Adrenal gland (tissue), 12 donors: Measurements from ENCODE around the gene MYO5B. TPM values are rescaled to one million over a fixed set of nuclear protein-coding genes. Genes with fewer than 3 reads are reported as not detected.

Experiments
- DNase-seq, 7 donors: peaks; one replicate each; pipeline ENCODE4 v3.0.0-alpha.2; 2019 to 2020
- H3K27ac ChIP-seq, 5 donors: fragments of 200-600 bp; sonication (generic) in 4 of 5; 1 replicate in 3 of 5; 2 replicates in 2 of 5; pipeline versions ENCODE4 v1.5.1 to v1.8.0; 2016 to 2020; ENCODE audit warnings: mild to moderate bottlenecking in 1 of 5
- H3K27me3 ChIP-seq: fragments of 200-600 bp; 2 replicates; pipeline ENCODE4 v1.8.0; 2021
- H3K36me3 ChIP-seq, 2 donors: fragments of 200-600 bp; replicated peaks in 1 of 2; 1 replicate in 1 of 2; 2 replicates in 1 of 2; pipeline versions ENCODE4 v1.5.1 to v1.8.0; 2018 to 2022
- H3K4me1 ChIP-seq, 2 donors: fragments of 200-600 bp; replicated peaks in 1 of 2; 1 replicate in 1 of 2; 2 replicates in 1 of 2; pipeline versions ENCODE4 v1.5.1 to v1.8.0; 2018 to 2021
- H3K4me3 ChIP-seq, 4 donors: fragments of 200-600 bp; sonication (generic) in 3 of 4; one replicate each; pipeline ENCODE4 v1.5.1; 2016 to 2018
- H3K9me3 ChIP-seq, 3 donors: fragments of 200-600 bp; sonication (generic) in 1 of 3; replicated peaks in 1 of 3; 1 replicate in 2 of 3; 2 replicates in 1 of 3; pipeline versions ENCODE4 v1.5.1 to v1.8.0; 2016 to 2021
- POLR2A ChIP-seq, 2 donors: fragments of 450-650 bp; IDR thresholded peaks; one replicate each; pipeline ENCODE4 v1.6.1; 2017; ENCODE audit warnings: antibody characterized with exemption in 2 of 2, mild to moderate bottlenecking in 2 of 2, moderate library complexity in 1 of 2
- WGBS, 4 donors: extraction: QIAGEN DNeasy Blood & Tissue Kit in 2 of 4; methylation state at CpG; one replicate each; pipeline versions ENCODE4 v1.1.5 to v1.1.7; 2013 to 2017; 5-methylcytosine and 5-hydroxymethylcytosine counted together
- intact Hi-C, 2 donors: fragments of 100-400 bp; cut with DNase I; formaldehyde crosslinking; loops; one replicate each; pipeline versions ENCODE4 v1.14.1 to v1.15.0; 2022 to 2023
- polyA plus RNA-seq, 3 donors: library from polyadenylated mRNA; stranded (reverse); fragments of 200-250 nt in 2 of 3; fragments of 350-450 nt in 1 of 3; fragmentation: Illumina TruSeq in 1 of 3; extraction: RNeasy Lipid Tissue Mini Kit (QIAGEN cat#74804) in 1 of 3; gene quantifications; one replicate each; pipeline ENCODE4 v1.2.3, GENCODE V29; 2013 to 2014
- total RNA-seq, 9 donors: library from RNA; depleted of rRNA in 4 of 9; stranded (reverse); fragments of >200 nt in 4 of 9; fragments of 120-200 nt in 1 of 9; fragmentation: NEBNext Ultra II Directional in 1 of 9; extraction: Animal tissue kit (Norgen Biotek cat#: 25700) in 1 of 9; gene quantifications; one replicate each; pipeline versions ENCODE4 v1.1.0 to v1.2.4, GENCODE V29; 2013 to 2023
- TF ChIP-seq, protein P1 (sequence below), 6 experiments: fragments of 450-650 bp in 4 of 6; fragments of 200-600 bp in 2 of 6; sonication (generic) in 1 of 6; IDR thresholded peaks; 1 replicate in 5 of 6; 2 replicates in 1 of 6; pipeline versions ENCODE4 v1.5.1 to v1.8.0; 2016 to 2021; ENCODE audit warnings: antibody characterized with exemption in 6 of 6, mild to moderate bottlenecking in 2 of 6, moderate library complexity in 1 of 6
- donor health status: healthy with polysubstance abuse.
- donor health status: Bipolar disorder and iron deficiency.
- donor health status: DM: yes; HTN: yes; CAD: no.
- donor health status: DM: no; HTN: no; CAD: no.
- donor health status: DM: no; HTN: no; CAD: no.
- donor health status: DM: yes; HTN: yes; CAD: no.

Gene MYO5B
- total and polyA plus RNA-seq, 12 donors = 0.61 to 9.3 (median 2.9) TPM

DNA sequence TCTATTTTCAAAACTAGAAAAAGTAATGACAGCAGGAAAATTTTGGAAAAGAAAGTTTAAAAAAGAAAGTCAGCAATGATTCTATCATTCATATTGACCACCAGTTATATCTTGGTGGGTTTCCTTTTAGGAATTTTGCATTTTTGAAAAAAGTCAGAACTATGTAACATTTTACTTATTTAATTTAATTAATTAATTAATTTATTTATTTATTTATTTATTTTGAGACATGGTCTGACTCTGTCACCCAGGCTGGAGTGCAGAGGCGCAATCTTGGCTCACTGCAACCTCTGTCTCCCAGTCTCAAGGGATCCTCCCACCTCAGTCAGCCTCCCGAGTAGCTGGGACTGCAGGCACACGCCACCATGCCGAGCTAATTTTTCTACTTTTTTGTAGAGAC is 231.7 kb downstream of the MYO5B start:
- no peak overlapping the region for H3K27ac ChIP-seq
- TF ChIP-seq, protein P1, sequence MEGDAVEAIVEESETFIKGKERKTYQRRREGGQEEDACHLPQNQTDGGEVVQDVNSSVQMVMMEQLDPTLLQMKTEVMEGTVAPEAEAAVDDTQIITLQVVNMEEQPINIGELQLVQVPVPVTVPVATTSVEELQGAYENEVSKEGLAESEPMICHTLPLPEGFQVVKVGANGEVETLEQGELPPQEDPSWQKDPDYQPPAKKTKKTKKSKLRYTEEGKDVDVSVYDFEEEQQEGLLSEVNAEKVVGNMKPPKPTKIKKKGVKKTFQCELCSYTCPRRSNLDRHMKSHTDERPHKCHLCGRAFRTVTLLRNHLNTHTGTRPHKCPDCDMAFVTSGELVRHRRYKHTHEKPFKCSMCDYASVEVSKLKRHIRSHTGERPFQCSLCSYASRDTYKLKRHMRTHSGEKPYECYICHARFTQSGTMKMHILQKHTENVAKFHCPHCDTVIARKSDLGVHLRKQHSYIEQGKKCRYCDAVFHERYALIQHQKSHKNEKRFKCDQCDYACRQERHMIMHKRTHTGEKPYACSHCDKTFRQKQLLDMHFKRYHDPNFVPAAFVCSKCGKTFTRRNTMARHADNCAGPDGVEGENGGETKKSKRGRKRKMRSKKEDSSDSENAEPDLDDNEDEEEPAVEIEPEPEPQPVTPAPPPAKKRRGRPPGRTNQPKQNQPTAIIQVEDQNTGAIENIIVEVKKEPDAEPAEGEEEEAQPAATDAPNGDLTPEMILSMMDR (IDR thresholded peaks at IDR 0.05) = no peak
- TF ChIP-seq POLR2A (IDR thresholded peaks at IDR 0.05) = no peak
- no peaks in the 10 kb centered on the region for H3K36me3 ChIP-seq
- H3K4me1 ChIP-seq = no peaks in the 10 kb centered on the region
- H3K27me3 ChIP-seq = no peaks in the 10 kb centered on the region
- WGBS, 4 donors = 92 to 93% (median 93%) methylated on average over 4 of the region's 4 CpGs
- intact Hi-C loops = no loop called here
- H3K4me3 ChIP-seq = no peak overlapping the region
- H3K9me3 ChIP-seq = no peaks in the 10 kb centered on the region
- DNase-seq = no peak

DNA sequence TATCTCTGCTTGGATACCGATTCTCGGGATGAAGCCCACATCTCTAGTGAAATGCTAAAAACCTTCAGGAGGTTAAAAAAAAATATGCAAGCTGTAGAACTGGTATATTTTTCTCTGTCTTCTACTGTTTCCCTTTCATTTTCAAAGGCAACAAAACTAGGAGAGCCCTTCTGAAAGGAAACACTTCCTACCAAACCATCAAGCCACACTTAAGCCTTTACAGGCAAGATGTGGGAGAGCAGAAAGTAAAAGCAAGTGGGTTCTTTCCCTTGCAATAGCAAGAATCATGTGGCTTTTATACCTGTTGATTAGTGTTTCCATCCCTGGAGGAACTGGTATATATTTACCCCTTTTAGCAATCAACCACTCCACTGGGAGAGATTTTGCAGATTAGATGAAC is 233.7 kb downstream of the MYO5B start:
- no peaks in the 10 kb centered on the region for H3K36me3 ChIP-seq
- no peaks in the 10 kb centered on the region for H3K9me3 ChIP-seq
- DNase-seq = no peak
- H3K27ac ChIP-seq = no peak overlapping the region
- intact Hi-C loops = no loop called here
- H3K27me3 ChIP-seq = no peaks in the 10 kb centered on the region
- TF ChIP-seq, protein P1 (IDR thresholded peaks at IDR 0.05) = no peak
- TF ChIP-seq POLR2A (IDR thresholded peaks at IDR 0.05) = no peak
- no peaks in the 10 kb centered on the region for H3K4me1 ChIP-seq
- WGBS, 4 donors = 45 to 100% (median 81%) methylated on average over 2 of the region's 2 CpGs
- no peak overlapping the region for H3K4me3 ChIP-seq

DNA sequence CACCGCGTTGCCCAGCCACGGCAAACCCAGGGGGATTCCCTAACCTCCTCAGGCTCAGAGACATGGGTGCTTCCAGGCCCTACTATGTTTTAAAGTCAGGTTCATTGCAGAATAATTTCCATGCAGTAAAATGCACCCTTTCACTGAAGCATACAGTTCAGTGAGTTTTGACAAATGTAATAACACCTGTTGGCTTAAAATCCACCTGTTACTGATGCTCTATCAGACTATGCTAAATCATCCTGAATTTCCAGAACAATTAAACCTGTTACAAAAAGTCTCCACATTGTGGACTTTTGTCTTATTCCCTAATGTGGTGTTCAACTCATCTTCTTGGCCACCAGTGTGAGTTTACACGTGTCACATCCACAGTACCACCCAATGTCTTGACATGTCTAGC is 234.6 kb downstream of the MYO5B start:
- TF ChIP-seq, protein P1 (IDR thresholded peaks at IDR 0.05) = no peak
- TF ChIP-seq POLR2A (IDR thresholded peaks at IDR 0.05) = no peak
- H3K4me3 ChIP-seq = no peak overlapping the region
- no peaks in the 10 kb centered on the region for H3K4me1 ChIP-seq
- H3K36me3 ChIP-seq = no peaks in the 10 kb centered on the region
- no peaks in the 10 kb centered on the region for H3K27me3 ChIP-seq
- WGBS, 4 donors = 85 to 94% (median 91%) methylated on average over 4 of the region's 4 CpGs
- intact Hi-C loops = no loop called here
- H3K27ac ChIP-seq = no peak overlapping the region
- H3K9me3 ChIP-seq = no peaks in the 10 kb centered on the region
- DNase-seq = no peak

DNA sequence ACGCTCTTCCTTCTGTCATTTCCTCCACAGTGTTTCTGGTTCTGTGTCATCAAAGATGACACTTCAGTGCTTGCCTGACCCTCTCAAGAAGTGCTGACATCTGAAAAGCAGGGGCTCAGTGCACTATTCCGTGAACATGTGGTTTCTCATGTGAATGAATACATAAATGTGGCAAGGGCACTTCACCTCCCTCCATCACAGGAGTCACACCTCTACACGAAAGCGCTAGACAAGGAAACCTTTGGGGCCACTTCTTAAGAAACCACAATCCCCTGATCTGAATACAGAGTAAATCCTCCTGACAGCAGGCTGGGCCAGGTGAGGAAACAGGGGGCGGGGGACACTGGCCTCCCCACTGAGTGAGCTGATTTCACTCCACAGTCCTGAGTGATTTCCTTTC is 235.8 kb downstream of the MYO5B start:
- no peak for DNase-seq
- H3K4me3 ChIP-seq = no peak overlapping the region
- no peaks in the 10 kb centered on the region for H3K27me3 ChIP-seq
- H3K27ac ChIP-seq = no peak overlapping the region
- WGBS, 4 donors = 79 to 88% (median 82%) methylated on average over 5 of the region's 5 CpGs
- no peak for TF ChIP-seq POLR2A (IDR thresholded peaks at IDR 0.05)
- TF ChIP-seq, protein P1 (IDR thresholded peaks at IDR 0.05) = no peak
- intact Hi-C loops = no loop called here
- H3K4me1 ChIP-seq = no peaks in the 10 kb centered on the region
- no peaks in the 10 kb centered on the region for H3K9me3 ChIP-seq
- H3K36me3 ChIP-seq = no peaks in the 10 kb centered on the region
